ENCODE data around the gene SSH2.

Gene SSH2

DNA sequence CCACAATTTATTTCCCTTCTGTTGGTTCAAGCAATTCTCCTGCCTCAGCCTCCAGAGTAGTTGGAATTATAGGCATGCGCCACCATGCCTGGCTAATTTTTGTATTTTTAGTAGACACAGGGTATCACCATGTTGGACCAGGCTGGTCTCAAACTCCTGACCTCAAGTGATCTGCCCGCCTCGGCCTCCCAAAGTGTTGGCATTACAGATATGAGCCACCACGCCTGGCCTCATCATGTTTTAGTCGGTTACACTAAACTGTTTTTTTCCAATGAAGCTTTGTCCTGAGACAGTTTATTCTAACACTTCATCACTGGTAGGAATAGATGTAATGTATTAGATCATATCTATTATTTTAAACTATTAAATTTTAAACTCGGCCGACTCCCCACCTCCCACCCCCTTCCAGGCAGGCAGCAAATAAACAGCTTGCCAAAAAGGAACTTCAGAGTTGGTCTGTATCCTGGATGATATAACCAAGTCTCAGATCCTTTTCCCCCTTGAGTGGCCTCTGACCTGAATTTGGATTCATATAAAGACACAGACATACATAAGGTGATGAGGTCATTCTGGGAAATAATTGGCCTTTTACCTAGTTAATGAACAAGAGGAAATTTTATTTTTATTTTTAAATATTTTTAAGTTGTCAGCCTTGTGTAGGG, 288.9 kb downstream of the SSH2 start:
- no peak for DNase-seq (ENCODE audit: low read depth in 1 of 2, low spot score in 1 of 2)

DNA sequence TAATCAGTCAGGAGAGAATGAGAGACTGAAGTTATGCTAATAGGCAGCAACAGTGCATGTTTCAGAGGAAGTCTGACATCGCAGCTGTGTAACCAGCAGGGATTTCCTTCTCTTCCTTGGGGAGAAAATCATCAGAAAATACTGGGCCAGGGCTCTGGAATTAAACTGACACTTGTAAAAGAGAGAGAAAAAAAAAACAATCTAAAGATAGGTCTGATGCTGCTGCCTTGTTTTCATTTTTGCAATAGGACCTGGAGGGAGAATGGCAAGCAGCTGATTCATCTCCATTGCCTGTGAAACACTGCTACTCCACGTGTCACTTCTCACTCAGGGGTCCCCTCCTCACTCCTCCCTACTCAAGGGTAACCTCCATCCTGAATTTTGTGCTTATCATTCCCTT, 289.6 kb downstream of the SSH2 start:
- no peak for DNase-seq (ENCODE audit: low read depth in 1 of 2, low spot score in 1 of 2)

DNA sequence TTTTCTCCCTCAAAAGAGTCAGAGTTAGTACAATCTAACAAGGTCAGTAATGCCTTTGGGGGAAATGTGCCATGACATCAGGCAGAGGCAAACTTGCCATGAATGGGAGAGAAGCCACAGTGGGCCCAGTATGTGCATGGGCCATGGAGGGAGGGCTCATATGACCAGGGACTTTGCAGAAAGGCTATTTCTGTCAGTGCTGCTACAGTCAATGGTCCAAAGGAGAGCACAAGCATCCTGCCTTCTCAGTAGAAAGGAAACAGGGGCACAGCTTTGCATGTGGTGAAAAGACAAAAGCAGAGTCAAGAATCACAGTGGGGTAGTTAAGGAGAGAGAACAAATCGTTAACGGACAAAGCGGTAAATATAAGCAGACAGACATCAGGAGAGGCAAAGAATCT, 296.1 kb downstream of the SSH2 start:
- no peak for DNase-seq (ENCODE audit: low read depth in 1 of 2, low spot score in 1 of 2)

DNA sequence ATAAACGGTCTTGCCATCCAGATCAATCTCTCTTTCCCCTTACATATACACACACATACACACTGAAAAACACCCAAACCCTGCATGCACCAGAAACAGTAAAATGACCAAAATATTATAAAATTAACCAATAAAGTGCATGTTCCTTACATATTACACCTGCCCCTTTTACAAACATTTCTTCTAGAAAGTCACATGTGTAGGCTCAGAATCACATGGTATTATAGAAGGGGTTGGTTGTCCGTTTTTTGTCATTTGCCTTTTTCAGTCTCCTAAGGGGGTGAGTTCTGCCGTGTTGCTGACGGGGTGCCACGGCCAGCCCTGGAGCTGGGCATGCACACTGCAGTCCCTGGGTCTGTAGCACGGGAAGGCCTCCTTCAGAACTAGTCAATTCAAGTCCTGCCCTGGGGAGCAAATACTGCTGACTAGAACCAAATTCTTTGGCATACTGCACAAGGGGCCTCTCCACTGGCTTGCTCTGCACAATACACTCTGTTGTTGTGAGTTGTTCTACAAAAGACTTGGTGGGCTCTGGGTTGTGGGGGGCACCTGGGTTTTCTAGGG, 299.3 kb downstream of the SSH2 start:
- DNase-seq (ENCODE audit: low read depth in 1 of 2, low spot score in 1 of 2), result no peak

DNA sequence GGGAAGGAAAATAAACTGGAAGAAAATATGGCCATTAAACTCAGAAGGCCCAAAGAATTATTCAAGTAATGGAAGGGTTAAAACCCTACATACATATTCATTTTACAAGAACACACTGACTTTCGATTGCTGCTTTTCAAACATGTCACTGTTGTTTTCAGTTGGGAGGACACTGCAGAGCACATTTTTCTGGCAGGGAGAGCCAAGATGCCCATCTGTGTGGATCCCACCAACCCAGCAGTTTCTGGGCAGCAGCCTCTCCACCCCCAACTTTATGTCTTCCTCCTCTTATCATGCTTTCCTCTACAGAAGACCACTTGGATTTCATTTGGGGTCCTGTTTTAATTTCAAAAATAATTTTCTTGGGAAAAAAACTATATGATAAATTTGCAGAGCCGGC, 300.2 kb downstream of the SSH2 start:
- DNase-seq (ENCODE audit: low read depth in 1 of 2, low spot score in 1 of 2), result no peak

DNA sequence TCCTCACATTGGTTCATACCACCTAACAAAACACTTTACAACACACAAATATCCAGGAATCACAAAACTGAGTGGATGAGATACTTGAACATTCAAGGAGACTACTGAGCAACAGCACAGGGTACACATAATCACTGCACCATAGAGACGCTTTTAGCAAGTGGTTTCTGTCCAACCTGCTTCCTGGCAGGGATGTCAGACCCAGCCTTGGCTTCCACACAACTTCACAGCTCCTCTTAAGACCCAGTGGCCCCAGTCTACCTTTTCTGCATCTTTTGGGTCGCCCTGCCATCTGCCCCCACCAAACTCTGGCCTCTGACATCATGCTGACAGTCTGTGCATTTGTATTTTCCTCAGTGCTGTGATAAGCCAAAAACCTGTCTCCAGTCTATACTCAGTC, 301.4 kb downstream of the SSH2 start:
- DNase-seq (ENCODE audit: low read depth in 1 of 2, low spot score in 1 of 2), result no peak

DNA sequence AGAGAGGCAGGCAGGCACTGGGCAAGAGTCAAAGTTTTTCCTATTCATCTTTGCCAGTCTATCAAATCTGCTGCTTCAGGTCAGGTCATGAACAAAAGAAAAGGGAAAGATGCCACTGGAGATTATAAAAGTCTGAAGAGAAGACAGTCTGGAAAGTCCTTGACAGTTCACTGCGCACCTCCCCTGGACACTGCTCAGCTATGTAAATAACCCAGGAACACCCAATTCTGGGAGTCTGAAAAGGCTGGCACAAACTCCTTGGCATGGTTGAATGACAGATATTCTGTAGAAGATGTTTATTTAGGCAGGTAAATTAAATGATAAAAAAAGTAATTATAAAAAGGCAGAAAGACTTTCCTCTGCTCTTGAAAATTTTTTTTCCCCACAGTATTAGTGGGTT, 302.1 kb downstream of the SSH2 start:
- no peak for DNase-seq (ENCODE audit: low read depth in 1 of 2, low spot score in 1 of 2)

DNA sequence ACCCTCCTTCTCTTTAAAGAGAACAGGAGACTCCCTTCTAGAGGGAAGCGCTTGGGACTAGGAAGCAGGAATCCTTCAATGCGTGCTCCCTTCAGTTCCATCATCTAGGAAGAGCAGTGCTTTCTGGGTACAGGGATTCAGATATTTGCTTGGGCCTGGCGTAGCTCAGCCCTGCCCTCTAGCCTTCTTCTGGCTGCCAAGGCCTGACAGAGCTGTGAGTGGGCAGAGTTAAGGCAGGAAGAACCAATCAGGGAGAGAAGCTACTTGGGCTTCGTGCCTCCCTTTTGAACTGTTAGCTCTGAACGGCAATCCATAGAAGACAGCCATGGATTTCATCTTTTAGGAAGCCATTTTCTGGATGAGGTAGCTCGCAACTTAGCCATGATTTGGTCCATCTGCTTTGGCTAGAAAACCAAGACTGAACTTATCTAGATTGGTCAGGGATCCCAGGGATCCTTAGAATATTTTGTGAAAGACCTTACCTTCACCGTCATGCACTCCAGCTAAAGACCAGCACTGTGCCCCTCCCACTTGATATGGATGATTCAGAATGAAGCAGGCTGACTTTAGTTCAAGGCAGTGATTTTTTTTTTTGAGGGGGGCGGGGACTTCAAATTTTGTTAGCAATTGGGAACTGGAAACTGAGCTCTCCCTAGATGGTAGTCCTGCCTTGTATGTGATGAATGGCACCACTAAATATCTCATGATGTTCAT, 304.8 kb downstream of the SSH2 start:
- no peak for DNase-seq (ENCODE audit: low read depth in 1 of 2, low spot score in 1 of 2)

DNA sequence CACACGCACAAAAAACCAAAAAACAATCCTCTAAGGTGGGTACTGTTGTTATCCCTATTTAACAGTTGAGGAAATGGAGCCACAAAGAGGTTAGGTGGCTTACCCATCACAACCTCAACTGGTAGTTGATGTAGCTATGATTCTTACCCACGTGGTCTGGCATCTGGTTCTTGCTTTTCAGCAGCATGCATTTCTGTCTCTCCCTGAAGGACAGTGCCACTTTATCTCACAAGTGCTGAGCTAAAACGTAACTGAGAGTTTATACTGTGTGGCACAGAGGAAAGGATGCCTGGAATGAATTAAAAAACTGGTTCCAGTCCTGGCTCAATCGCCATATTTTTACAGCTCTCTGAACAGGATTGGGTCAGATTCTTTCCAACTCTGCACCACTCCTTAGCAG, 305.4 kb downstream of the SSH2 start:
- no peak for DNase-seq (ENCODE audit: low read depth in 1 of 2, low spot score in 1 of 2)

DNA sequence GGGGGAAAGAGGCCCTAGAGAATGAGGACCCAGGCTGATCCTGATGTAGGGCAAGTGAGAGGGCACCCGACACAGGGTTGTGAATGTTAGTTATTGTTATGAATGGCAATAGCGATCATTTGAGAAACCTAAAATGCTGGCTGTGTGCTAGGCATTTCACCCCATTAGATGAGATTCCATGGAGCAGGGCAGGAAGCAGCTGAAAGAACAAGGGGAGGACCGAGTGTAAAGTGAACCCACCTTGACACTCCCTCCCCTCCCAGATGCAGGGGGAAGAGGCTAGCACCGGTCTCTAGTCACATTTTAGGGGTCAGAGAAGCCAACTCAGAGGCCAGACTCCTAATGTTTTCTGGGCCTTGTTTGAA, 306.8 kb downstream of the SSH2 start:
- no peak for DNase-seq (ENCODE audit: low read depth in 1 of 2, low spot score in 1 of 2)

DNA sequence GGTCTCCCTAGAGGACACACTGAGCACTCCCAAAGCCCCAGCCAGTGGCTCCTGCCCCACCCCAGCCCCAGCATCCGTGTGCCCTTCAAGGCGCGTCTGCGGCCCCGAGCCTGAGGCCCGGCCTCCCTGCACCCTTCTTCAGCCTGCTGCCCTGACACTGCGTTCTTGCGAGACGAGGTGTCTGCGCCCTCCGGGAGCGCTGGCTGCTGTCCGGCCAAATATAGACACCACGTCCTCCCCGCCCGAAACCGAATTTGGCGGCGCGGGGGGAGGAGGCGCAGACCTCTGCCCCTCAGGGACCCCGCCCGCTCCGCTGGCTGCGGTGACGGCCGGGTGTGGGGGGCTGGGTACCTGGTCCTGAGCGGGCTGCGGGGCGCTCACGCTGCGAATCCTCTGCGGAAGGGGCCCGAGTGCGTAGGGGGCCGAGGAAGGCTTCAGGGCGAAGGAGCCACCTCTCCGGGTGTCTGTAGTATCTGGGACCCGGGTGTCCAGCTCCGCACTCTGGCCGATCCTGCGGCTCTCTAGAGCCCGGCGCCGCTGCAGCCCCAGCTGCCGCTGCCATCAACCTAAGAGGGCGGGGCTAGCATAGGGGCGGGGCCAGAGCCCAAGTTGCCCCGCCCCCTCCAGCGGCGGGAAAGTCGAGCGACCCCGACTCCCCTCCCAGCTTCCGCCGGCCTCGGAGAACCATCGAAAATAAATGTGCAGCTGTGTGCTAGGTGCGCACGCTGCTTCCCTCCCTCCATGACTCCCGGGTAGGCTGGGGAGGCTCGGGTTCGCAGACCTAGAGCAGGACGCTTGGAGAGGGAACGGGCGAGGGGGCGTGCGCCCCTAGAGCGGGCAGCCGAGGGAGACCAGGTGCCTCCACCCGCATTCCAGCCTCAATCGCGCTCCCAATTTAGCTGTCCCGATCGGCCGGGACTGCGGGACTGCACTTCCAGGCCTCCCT, 307.4 kb downstream of the SSH2 start, which contains the start of gene CORO6:
CORO6 (minus strand) TSS at position 576 of the 946 bp plus-strand sequence. CDS start 1,491 bp downstream, outside the sequence.
- DNase-seq (ENCODE audit: low read depth in 1 of 2, low spot score in 1 of 2), result peak; percentile 35 to 68

DNA sequence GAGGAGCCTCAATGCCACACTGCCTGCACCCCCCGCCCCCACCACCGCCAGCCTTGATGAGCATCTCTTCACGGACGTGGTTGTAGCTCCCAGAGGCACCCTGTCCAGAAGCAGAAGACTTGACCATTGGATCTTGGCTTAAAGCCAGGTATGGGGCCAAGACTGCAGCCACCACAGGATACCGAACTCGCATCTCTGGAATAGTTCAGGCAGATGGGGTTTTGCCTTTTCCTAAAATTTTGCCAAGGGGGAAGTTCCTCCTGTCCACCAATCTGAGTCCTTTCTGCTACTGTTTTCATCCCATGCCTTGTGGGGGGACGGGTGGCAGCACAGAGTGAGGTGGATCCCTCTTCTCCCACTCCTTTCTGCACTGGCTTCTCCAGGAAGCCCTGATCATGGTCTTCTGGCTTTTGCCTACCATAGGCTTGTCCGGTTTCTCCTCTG, 308.3 kb downstream of the SSH2 start:
- no peak for DNase-seq (ENCODE audit: low read depth in 1 of 2, low spot score in 1 of 2)

DNA sequence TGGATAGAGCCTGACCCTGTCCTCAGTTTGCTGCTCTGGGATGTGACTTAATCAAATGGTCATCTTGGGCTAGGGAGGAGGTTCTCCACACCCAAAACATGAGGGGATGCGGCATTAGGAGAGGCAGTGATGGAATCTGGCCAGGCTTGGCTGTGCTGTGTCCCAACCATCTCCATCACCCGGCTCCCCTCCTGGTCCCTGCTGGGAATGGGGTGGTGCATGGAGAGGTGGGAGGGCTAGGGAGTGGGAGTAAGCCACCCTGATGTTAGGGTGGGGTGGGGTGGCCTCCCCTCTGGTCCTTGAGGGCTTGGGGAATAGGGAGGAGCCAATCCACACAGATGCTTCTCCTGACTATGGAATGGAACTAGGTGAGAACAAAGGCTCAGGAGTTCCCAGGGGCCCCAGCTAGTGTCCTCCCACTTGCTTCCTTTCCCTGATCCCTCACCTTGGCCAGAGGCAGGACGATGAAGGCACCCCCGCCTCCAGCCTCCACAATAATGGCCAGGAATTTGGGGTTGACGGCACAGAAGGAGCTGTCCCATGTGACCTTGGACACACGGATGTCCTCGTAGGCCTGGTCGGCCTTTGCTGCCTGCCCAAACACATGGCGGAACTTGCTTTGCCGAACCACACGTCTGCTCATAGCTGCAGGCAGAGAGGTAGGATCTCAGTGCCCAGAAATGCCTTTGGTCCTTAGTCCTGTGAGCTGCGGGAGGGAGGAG, 309.1 kb downstream of the SSH2 start:
- DNase-seq (ENCODE audit: low read depth in 1 of 2, low spot score in 1 of 2), result no peak

DNA sequence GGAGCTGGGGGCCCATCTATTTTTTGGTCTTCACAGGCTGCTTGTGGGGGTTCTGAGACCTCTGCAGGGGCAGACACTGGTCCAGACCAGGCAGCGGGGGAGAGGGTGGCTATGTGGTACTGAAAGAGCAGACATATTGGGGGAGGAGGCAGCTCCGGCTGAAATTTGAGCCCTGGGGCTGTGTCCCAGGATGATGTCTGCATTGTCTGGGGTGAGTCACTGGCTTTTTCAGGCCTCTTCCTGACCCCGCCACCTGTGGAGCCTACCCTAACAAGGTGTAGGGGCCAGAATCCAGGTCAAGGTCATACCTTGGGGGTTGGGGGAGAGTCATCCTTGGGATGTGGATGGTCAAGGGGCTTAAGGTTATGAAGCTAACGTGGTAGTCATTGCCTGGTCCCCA, 309.8 kb downstream of the SSH2 start:
- DNase-seq (ENCODE audit: low read depth in 1 of 2, low spot score in 1 of 2), result no peak

DNA sequence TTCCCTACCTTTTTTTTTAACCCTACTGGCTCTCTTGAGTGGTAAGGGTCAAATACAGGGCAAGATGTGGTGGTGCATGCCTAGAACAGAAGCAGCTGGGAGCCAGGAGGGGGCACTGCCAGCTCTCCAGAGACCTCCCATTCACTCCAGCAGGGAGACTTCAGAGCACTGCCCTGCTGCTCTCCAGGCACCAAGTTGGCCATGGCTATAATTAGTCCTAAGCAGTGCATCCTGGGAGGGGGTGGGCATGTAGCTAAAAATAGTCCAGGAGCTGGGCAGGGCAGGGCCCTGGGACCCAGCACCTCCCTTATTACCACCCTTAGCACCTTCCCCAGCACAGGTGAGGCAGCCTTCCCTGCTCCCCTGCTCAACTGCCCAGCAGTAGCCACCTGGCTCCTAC, 310.8 kb downstream of the SSH2 start:
- DNase-seq (ENCODE audit: low read depth in 1 of 2, low spot score in 1 of 2), result no peak

DNA sequence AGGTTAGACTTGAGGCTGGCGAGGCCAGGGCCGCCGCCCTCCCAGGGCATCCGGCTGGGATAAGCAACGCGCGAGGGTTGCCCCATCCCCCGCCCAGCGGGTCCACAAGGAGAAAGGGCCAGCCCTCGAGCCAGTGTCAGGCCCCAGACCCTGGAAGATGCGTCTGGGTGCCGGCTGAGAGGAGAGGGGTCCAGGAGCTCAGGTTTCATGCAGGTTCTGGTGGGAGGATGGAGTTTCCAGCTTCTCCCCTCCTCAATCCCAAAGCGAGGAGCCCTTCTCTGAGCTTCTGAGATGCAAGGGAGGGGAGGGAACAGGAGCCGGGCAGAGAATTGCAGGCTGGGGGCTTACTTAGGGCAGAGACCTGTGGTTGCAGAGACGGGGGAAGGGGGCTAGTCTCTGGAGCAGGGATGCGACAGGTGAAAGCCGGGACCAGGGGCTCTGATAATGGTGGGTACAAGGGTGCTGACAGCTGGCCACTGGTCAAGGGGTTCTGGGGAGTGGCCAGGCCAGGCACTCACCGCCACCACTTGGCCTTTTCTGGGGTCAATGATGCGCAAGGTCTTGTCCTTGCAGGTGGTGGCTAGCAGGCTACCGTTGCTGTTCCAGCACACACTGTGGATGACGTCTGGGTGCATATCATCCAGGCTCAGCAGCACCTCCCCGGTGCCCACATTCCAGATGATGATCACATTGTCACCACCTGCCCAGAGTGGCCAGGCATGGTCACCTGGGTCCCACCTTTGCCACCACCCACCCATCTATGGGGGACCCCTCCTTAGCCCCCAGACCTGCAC, 311.6 kb downstream of the SSH2 start:
- DNase-seq (ENCODE audit: low read depth in 1 of 2, low spot score in 1 of 2), result no peak

DNA sequence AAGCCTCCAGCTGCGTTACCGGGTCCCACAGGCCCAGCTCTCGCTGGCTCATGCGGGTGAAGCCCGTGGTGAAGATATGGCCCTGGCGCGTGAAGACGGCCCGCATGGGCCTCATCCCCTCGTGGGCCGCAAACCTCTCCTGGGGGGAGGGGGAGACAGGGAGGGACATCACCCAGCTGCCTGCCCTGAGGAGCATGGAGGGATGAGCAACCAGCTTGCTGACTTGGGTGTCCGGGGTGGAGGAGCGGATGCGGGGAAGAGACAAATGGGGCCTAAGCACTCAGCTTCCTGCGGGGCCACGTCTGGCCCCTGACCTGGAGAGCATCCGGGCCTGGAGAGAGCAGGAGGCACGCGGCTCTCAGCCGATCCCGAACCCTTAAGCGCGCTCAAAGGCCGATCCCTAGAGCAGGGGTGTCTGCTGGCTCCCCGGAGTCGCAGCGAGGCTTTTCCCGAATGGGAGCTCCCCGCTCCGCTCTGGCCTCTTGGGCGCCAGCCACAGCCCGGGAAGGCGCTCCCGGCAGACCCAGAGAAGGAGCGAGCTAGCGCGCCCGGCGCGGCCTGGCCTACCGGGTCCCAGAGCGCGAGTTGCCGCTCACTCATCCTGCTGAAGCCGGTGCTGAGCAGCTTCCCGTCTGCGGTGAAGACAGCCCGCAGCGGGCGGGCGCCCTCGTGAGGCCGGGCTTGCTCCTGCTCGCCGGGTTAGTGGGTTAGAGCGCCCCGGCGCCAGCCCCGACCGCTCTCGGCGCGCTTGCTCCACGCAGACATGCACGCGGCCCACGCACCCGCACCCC, 312.4 kb downstream of the SSH2 start:
- DNase-seq (ENCODE audit: low read depth in 1 of 2, low spot score in 1 of 2), result peak; percentile 78 to 80

DNA sequence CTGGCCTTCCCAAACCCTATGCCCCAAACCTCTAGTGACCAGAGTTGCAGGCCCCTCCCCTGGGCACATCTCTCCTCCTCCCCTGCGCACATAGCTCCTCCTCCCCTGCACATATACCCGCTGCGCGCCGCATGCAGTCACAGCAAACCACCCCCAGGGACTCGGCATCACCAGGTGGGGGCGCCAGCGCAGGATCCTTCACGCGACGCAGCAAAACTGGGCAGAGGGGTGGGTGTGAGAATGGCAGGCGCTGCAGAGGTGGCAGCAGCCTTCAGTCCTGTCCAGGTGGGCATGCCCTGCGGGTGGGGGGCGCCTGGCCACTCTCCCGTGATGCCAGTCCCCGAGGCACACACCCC, 312.9 kb downstream of the SSH2 start:
- DNase-seq (ENCODE audit: low read depth in 1 of 2, low spot score in 1 of 2), result peak; percentile 81 to 87

DNA sequence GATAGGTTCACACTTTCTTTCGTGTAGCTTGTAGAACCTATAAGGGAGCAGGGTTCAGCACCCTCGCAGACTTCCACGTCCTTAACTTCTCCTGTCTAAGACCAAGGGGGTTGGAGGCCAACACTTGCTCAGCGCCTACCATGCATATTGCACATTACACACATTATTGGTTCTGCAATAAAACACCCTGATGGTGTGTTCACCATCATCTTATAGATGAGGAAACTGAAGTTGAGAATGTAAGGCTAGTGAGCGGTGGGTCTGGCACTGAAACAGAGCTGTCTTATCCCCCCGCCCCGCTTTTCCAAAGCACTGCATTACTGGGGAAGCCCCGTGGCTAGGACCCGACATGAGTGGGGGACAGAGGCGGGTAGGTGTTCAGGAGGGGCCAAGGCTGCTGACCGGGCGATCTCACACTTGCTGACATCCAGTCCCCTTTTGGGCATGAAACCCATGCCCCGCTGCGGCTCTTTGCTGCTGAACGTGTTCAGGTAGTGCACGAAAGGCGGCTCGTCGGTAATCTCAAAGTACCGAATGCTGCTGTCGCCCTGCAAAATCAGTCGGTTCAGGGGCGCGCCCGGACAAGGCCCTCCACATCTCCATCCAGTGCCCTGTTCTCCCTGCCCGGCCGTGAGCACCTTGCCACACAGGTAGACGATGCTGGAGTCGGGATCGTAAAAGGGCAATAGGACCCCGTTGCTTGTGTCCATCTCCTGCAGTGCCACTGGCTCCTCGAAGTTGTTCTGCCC, 313.6 kb downstream of the SSH2 start:
- no peak for DNase-seq (ENCODE audit: low read depth in 1 of 2, low spot score in 1 of 2)
